GM18498 (cell line): Measurements from ENCODE around the gene WSCD2.

Experiments used
- ATAC-seq: cut with Tn5 transposase; IDR thresholded peaks from one replicate; pipeline ENCODE4 v1.9.1; 2021; ENCODE audit warnings: mild to moderate bottlenecking, moderate library complexity; ENCODE audit not compliant: unreplicated experiment

The WSCD2 gene

DNA sequence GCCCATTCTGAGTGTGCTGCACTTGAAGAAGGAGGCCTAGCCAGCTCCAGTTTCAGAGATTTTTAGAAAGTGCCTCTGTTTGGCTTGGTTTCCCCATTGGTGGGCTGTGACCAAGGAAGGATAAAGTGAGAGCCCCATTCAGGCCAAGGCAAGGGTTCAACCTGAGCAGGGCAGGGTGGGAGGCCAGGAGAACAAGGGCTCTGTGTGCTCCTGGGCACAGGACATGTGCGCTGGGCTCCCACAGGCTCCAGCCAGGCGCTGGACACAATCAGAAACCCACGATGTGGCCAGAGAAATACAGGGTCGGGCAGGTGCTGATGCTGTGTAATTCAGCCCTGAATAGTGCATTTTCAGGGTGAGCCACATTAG is 23.1 kb downstream of the WSCD2 start:
- ATAC-seq, result no peak

DNA sequence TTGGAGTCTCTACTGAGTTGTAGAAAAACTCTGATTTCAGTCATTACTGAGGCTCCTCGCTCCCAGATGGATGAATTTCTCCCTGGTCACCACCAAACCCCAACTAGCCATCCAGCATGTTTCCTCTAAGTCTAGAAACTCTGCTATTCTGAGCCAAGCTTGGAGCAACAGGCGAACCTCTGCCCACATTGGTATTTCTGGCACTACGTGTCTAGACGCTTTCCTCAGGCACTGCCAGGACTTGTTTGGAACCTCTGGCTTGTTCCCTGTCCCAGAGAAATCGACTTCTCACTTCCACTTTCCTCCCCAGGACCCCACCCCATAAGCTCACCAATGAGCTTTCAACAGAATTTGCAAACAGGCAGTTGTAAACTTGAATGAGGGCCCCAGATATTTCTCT is 27.6 kb downstream of the WSCD2 start:
- ATAC-seq, result no peak

DNA sequence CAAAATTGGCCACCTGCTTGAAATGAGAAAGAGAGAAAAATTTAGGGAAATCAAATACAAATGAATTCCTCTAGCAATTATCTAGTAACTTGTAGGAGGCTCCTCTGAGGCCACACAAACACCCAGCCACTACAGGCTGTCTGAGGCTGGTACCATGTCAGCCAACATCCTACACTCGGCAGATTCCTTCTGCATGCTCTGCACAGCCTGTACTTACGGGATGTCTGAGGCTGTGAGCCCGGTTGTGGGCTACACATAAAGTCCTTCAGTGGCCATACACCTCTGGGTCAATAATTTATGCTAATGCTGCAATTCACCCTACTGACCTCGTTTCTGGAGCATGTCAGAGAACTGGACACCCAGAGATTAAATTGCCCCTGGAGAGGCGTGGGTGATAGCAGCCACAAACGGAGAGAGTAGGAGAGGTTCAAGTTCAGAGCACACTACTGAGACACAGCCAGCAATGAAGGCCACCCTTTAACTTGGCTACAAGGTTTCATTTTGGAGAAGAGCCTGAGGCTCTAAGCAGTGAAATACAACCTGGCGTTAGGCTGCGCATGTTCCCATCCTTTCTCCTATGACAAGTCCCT is 28.9 kb downstream of the WSCD2 start:
- no peak for ATAC-seq

DNA sequence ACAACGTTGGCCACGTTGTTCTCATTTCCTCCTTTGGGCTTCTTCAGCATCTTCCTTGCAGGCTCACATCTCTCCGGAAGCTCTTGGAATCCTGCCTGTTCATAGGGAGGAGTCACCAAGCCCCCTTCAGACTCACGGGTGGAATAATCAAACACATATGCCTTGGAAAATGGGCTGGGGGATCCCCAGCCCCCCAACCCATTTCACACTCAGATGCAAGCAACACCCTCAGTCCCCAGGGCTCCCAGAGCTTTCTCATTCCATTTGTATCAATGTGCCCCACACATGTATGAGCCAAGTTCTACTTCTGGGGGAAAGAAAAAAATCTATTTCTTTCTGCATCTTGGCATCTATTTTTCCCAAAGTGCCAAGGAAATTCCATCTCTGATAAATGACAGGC is 33.1 kb downstream of the WSCD2 start:
- no peak for ATAC-seq

DNA sequence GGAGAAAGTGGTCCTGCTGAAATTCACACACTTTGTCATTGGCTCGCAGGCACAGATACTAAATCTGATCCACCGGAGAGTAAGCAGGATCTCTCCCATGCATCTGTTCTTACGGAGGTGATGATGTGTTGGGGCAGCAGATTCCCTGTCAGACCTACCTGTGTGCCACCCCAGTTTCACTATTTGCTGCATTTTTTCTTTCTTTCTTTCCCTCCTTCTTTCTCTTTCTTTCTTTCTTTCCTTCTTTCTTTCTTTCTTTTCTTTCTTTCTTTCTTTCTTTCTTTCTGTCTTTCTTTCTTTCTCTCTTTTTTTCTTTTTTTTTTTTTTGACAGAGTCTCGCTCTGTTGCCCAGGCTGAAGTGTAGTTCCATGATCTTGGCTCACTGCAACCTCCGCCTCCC is 37.4 kb downstream of the WSCD2 start:
- no peak for ATAC-seq

DNA sequence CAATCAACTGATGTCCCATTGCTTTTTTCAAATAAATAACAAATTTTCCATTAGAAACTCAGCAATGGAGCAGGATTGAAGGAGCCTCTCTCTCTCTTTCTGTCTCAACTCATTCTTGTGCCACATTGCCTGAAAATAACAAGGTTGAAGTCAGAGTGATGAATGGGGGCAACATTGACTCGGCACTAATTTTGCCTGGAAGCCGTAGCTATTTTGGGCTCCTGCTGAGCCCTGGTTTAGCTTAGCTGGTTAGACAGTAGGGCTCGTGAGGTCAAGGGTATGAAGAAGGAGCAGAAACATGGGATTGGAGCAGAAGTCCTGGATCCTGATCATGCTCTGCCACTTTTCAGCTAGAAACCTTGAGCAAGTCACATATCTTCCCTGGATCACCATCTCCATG is 38.9 kb downstream of the WSCD2 start:
- no peak for ATAC-seq

DNA sequence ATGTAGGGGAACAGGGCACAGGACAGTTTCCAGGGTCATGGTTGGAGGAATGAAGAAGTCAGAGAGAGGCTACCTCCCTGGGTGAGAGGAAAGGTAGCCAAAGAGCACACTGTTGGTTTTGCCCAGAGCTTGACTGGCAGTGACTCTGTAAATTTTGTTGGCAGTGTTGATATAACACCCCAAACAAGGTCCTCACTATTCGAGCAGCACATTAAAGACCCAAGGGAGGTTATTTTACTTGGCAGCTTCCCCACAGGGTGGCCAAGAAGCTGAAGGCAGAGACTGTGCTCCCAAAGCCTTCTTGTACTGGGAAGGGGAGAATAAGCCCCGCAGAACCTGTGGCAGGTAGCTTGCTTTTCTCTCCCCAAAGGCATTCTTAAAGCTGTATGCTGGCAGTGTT is 40.6 kb downstream of the WSCD2 start:
- no peak for ATAC-seq

DNA sequence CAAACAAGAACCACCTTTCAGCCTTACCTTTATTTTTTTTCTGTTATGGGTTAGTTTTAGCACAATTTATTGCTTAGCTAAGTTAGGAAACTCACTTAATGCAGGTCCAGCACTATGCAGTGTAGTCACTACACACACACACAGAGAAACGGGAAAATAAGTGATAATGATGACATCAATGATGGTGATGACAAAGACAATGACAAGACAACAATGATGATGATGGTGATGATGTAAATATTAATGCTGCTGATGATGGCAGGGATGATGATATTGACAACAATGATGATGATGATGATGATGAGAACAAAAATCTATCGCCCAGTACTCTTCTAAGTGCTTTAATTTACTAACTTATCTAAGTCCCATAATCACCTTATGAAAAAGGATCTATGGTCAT is 41.1 kb downstream of the WSCD2 start:
- no peak for ATAC-seq

DNA sequence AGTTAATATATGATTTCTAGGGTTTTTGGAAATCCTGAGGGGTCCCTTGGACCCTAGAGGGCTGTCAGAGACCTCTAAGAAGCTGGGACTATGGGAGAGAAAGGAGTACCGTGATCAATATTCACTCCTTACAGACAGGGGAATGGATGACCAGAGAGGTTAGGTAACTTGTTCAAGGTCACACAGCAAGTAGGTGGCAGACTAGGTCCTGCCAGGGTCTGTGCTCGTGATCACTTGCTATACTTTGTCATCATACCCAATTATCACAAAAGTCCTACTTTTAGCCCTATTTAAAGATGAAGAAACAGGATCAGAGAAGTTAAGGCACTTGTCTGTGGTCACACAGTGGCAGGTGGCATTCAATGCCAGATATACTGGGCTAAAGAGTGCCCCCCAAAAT is 42.9 kb downstream of the WSCD2 start:
- ATAC-seq, result no peak

DNA sequence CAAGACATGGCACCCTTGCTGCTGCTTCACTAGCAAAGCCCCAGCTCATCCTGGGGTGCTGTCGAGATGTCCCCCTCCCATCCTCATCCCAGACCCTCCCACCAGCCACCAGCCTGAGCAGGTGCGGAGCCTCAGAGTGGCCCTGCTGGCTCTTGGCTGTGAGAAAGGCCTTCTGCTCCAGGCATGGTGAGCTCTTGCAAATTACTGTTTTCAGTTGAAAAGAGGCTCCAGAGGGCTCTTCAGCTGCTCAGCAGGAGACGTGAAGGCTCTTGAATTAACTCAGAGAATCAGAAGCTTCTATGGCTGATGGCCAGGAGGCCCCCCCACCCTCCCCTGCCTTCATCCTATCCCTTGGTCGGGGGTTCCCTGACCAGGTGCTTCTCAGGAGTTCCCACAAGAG is 44.1 kb downstream of the WSCD2 start:
- ATAC-seq, result no peak

DNA sequence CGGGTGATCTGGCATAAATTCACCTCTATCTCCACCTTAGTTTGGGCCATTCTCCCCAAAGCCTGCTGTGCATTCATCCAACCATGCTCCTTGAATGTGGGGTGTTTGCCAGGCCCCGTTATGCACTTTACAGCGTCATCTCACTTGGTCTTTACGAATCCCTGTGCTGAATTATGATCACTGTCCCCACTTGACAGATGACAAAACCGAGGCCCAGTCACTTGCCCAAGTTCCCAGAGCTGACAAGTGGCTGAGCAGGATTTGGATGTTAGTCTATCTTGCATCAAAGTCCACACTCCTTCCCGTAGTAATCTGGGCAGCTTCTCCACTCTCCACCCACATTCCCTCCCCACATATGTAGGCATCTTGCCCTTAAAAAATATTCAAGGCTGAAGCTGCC is 44.8 kb downstream of the WSCD2 start:
- ATAC-seq, result no peak

DNA sequence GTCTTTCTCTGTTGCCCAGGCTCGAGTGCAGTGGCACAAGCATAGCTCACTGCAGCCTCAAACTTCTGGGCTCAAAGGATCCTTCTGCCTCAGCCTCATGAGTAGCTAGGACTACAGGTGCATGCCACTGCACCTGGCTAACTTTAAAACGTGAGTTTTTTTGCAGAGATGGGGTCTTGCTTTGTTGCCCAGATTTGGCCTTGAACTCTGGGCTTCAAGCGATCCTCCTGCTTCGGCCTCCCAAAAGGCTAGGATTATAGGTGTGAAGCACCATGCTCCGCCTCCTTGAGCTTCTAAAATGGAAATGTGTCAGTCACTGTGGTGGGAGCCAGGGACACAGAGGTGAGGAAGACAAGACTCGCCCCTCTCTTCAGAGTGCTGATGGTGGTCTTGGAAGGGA is 45.6 kb downstream of the WSCD2 start:
- ATAC-seq, result no peak

DNA sequence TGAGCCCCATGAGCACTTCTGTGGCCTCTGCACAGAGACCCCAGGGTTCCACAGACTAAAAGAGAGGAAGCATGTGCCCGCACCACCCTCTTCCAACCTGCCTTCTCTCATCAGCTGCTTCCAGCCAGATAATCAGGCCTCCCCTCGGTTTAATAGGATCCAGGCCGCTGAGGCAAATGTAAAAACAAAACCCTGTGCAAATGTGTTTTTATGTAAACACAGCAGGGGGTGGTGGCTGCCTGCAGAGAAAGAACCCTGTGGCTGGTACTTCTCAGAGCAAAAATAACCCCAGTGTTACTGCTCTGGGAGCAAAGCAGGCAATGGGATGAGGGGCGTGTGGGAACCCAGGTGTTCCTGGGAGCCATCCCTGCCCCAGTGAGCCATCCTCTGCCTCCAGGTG is 46.2 kb downstream of the WSCD2 start:
- no peak for ATAC-seq

DNA sequence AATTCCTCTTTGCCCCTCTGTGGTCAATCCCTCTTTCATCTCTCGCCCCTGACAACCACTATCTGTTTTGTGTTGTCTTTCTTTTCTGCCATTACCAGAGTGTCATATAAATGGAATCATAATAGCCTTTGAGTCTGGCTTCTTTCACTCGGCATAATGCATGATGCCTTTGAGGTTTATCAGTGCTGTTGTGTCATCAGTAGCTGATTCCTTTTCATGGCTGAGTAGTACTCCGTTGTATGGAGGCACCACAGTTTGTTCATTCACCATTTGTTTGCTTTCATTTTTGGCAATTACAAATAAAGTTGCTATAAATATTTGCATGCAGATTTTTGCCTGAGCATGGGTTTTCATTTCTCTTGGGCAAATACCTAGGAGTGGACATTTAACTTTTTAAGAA is 47.2 kb downstream of the WSCD2 start:
- no peak for ATAC-seq

DNA sequence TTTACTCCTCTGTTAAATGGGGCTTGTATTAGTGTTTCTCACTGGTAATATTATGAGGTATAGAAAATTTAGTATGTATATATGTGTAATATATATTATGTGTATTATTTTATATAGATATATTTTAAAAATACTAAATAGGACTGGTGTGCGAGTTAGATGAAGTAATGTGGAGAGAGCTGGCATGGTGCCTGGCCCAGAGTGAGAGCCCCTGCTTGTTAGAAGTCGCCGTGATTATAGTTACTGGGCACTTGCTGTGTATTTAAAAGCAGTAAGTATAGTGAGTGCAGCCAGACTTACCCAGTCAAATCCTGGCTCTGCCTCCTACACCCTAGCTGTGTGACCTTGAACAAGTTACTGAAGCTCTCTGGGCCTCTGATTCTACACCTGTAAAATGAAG is 48.0 kb downstream of the WSCD2 start:
- ATAC-seq, result no peak

DNA sequence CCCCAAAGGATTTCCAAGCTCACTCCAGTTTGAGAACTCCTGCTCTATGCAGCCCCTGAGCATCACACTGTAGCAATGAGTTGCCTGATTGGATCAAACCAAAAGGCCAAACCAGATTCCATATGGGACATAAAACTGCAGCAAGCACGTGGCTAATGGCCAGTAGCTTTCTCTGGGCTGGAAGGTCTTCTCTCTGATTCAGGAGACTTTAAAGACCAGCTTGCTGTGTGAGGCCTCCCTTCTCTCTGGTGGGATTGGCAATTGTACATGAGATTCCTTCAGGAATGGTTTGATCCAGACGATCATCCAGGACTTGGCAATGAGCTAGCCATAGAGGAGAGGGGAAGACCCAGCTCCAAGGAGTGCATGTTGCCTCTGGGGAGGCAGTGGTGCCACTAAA is 50.2 kb downstream of the WSCD2 start:
- no peak for ATAC-seq

DNA sequence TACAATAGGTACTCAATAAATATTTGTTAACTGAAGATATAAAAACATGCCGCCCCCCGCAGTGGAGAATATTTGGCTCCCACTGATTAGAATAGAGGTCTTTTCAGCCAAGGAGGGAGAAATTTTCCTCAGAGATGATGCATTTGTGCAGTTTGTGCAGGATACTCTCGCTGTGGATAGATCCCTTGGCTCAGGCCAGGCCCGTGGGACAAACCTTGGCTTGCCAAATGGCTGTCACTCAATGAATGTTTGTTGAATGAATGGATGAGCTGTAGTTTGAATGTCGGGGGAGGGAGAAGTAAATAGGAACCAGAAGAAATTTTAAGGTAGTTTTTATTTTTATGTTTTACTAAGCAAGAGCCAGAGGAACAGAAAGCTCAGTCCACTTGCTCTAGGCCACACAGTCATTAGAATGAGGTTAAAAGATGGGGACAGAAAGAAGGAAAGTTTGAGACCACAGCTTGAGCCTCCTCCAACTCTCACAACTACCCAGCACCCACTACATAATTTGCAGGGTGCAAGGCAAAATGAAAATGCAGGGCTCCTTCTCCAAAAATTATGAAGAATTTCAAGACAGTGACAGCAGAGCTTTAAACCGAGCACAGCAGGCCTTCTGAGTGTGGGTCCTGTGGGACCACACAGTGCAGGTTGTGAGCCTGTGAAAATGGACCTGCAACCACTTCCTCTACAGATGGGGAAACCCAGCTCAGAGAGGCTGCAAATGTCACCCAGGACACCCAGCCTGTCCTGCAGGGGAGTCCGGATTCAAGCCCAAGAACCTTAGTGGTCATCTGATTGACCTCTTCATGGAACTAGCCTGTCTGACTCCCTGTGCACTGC is 51.4 kb downstream of the WSCD2 start:
- no peak for ATAC-seq

DNA sequence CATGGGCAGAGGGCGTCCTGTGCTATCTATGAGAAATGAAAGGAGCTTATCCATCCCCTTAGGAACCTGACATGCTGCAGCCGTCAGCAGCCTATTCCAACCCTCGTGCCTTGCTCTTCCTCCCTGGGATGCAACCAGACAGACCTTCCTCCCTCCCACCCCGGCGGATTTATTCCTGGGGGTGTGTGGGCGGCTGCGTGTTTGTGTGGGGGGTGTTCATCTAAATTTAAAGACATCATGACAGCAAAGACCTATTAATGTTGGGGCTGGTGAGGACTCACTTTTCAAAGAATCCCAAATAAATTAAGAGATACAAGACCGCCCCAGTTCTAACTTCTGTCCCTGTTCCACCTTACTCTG is 52.0 kb downstream of the WSCD2 start:
- no peak for ATAC-seq

DNA sequence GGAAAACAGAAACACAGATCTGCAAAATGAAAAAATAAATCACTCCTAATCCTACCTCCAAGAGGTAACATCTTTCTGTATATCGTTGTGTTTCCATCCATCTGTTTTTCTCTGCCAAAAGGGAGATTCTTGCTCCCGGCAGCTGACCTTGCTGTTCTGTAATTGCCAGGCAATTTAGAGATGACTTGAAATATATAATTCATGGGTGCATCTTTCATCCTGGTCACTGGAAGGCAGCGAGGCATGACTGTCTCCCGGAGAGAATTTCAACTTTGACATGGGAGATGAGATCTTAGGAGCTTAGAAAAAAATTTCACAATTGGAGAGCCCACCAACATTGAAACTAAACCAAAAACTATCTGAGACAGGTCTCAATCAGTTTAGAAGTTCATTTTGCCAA is 53.0 kb downstream of the WSCD2 start:
- ATAC-seq, result no peak

DNA sequence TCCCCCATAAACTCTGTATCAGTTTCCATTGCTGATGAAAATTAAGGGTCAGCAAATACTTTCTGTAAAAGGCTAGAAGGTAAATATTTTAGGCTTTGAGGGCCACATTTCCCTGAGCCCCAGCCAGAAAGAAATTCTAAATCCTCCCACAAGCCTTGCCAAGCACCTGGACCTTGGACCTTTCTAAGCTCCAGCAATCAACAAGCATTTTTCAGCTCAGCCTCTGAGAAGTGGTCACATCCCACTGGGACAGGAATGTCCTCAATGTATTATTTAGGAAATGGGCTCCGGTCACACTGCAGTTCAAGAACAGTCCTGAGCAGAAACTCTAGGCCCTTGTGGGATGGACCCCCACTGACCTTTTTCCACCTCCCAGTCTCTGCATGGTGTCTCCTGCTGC is 55.9 kb downstream of the WSCD2 start:
- no peak for ATAC-seq

DNA sequence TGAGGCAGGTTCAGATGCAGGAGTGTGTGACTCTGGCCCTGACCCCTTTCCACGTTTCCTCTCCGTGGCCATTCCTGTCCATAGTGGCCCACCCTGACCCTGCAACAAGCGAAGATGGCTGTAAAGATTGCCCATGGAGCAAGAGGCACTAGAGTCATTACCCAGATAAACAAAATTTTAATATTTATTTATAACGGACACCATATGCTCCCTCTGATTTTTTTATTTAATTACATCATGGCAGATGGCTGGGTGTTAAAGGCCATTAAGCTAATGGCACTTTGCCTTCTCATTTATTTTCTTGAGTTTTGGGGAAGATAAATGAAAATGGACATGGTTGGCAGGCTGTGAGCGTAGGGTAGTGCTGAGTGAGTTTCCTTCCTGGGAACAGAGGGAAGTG is 58.7 kb downstream of the WSCD2 start:
- no peak for ATAC-seq

DNA sequence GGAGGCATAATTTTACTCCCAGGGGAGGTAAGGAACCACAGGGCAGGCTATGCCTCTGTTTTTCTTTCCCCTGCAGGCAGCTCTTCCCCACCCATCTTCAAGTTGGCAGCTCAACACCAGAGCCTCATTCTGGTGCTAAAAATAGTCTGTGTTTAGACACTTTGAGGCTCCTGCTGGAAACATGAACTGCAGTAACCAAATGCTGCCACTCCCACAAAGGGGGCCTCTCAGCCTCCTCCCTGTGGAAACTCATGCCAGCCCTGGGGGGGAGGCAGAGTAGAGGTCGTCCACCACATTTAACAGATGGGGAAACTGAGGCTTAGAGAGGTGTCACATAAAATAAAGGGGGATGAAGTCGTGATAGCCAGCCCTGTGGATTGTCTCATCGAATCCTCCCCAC is 61.4 kb downstream of the WSCD2 start:
- ATAC-seq, result no peak

DNA sequence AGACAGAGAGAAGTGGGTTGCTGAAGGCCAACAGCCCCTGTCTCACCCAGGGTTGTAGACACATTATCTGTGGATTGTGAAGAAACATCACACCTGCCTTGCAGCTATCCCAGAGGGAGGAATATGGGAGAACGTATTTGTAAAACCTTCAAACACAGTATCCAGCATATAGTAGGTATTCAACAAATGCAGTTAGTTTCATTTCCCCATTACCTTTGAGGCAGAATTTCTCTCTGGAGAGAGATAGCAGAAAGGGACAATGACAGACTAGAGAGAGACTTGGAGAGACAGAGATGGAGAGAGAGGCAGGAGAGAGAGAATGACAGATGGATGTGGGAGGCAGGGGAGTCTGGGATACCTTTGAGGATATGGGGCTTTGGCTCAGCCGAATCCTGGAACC is 62.0 kb downstream of the WSCD2 start:
- no peak for ATAC-seq
